Cardiac fibroblast (primary cell): ENCODE data around the gene EDAR.

Source experiments
- DNase-seq, 2 donors: peaks; one replicate each; pipeline versions ENCODE4 v3.0.0 to v3.0.0-alpha.2; 2010; ENCODE audit warnings: low read depth in 2 of 2
- H3K4me3 ChIP-seq, 2 donors: replicated peaks in 1 of 2; 1 replicate in 1 of 2; 2 replicates in 1 of 2; pipeline ENCODE4 v1.5.1; 2011; ENCODE audit warnings: low read depth in 2 of 2, low read length in 2 of 2, mild to moderate bottlenecking in 2 of 2, moderate library complexity in 1 of 2
- TF ChIP-seq, protein P1 (sequence below): IDR thresholded peaks from one replicate; pipeline ENCODE4 v1.5.1; 2011; ENCODE audit warnings: low read depth, mild to moderate bottlenecking, low read length, inconsistent platforms

Gene EDAR

DNA sequence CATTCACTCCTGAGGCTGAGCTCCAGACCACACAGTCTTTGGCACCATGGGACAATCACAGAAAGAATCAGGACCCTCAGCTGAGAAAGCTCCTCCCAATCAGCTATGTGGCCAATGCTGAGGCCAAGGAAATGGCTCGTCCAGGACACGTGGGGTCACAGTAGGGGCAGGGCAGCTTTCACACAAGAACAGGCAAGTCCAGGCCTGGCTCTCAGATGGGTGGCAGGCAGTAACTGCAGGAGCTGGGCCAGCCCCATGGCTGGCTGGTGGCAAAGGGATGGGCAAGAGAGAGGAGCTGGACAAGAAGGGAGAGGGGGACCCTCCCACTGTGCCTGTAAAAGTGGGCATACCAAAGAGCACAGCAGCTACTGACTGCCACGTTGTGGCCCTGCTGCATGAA, 12.2 kb upstream of the EDAR start:
- TF ChIP-seq, protein P1, sequence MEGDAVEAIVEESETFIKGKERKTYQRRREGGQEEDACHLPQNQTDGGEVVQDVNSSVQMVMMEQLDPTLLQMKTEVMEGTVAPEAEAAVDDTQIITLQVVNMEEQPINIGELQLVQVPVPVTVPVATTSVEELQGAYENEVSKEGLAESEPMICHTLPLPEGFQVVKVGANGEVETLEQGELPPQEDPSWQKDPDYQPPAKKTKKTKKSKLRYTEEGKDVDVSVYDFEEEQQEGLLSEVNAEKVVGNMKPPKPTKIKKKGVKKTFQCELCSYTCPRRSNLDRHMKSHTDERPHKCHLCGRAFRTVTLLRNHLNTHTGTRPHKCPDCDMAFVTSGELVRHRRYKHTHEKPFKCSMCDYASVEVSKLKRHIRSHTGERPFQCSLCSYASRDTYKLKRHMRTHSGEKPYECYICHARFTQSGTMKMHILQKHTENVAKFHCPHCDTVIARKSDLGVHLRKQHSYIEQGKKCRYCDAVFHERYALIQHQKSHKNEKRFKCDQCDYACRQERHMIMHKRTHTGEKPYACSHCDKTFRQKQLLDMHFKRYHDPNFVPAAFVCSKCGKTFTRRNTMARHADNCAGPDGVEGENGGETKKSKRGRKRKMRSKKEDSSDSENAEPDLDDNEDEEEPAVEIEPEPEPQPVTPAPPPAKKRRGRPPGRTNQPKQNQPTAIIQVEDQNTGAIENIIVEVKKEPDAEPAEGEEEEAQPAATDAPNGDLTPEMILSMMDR: no peak
- DNase-seq: no peak
- H3K4me3 ChIP-seq: no peak overlapping the region

DNA sequence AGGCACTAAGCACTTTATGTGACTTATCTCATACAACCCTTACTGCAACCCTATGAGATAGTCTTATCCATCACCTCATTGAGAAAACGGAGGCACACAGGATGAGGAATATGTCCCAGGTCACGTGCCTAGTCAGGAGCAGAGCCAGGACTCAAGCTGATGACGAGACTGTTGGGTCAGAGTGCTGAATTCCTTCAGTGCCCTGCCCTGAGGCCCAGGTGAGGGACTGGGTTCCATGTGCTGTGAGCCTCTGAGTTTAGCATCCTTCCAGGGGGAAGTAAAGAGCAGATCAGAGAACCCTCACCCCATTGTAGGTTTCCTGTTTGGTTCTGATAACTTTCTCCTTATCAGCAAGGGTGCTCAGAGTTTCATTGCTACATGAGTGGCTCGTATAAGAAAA, 11.7 kb upstream of the EDAR start:
- no peak overlapping the region for H3K4me3 ChIP-seq
- no peak for DNase-seq
- TF ChIP-seq, protein P1: no peak

DNA sequence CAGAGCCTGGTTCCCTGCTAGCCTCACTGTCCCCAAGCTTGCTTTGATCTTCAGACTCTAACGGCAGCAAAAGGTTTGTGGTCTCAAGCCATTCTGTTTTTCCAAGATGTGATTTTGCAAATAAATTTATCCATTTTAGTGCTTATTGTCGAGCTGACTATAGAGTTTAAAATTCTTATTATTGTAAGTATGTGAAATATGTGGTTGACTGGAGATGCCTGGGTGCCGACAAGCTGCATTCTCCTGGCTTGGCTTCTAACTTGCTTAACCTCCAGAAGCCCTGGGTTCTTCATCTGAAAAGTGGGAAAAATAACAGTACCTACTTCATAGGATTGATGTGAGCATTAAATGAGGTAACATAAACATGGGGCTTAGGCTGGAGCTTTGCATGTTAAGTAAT, 9.9 kb upstream of the EDAR start:
- no peak overlapping the region for H3K4me3 ChIP-seq
- TF ChIP-seq, protein P1: no peak
- no peak for DNase-seq

DNA sequence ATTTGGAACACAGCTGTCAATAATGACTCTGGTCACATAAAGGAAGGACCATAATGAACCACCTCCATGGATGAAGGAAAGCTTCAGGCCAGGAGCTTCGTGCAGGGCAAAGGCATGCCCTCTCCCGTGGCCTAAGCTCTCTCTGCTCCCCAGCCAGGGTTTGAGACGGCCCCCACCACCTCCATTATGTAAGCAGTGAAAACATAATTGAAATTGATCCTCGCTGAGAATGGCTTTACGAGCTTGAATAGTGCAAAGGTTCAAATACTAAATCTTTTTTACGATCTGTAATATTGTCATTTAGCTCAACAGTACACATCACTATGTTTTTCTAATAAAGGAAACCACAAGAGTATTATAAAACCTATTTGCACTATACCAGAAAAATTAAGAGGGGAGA, 5.2 kb upstream of the EDAR start:
- TF ChIP-seq, protein P1: no peak
- no peak overlapping the region for H3K4me3 ChIP-seq
- DNase-seq: no peak

DNA sequence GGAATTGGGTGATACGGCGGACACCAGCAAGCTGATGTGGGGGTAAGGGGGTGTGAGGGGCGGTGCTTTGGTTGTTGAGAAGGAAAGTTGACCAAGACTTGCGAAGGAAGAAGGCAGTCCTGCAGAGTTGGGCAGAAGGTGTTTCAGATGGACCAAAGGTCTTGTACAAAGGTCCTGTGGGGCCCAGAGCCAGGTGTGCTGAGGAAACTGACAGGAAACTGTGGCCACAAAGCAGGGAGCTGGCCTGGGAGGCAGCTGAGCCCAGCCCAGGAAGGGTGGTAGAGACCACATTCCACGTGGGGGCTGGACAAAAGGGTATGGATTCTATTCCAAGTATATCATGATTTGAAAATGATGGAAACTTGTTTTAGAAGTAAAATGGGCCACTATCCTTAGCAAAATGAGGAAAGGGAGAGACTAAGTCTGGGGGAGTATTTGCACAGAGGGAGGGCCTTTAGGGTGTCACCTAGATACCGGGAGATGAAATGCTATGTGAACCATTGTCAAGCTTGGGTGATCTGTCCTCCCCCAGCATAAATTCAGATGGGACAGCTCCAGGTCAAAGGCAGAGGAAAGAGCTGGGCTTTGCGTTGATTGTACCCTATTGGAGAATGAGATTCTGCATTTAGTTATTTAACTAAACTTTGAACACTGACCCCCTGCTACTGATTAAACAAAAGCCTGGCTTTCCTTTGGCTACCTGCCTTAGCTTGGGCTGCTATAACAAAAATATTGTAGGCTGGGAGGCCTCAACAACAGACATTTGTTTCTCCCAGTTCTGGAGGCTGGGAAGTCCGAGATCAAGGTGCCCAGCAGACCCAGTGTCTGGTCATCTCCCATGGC, 4.3 kb upstream of the EDAR start:
- TF ChIP-seq, protein P1: no peak
- DNase-seq: no peak
- no peak overlapping the region for H3K4me3 ChIP-seq

DNA sequence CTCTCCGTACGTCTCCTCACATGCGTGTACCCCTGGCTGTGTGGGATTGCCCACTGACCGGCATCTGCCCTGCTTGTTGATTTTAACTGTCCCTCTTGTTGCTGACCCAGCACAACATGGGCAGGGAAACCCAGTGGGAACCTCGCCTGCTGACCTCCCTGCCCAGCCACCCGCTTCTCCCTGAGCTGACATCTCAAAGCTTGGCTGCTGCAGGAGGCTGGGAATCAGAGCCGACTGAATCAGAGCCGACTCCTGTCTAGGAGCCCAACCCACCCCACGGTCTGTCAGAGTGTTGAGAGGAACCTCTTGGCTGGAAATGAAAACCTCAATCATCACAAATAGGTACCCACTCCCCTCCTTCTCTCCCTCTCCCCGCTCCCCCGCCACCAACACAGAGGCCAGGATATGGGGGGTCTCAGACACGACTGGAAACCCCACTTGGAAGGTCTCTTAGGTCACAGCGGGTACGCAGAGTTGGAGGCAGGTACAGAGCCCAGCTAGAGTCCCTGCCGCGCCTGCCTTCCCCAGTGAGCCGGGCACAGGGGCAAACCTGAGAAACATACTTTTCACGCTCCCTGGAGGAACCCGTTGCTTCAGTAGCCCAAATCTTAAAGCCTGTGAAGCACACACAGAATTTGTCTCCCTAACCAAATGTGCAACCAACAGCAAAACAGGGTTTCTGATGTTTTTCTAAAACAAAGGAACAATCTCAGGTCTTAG, 784 bp downstream of the EDAR start:
- H3K4me3 ChIP-seq: no peak overlapping the region
- TF ChIP-seq, protein P1: no peak
- DNase-seq: no peak
